NCI-H2196 treated with DMSO at 0.1 percent for 48 hours (cell line): ENCODE results near the gene FNDC10.

Experiments
- DNase-seq: peaks from one replicate; lab custom pipeline; 2025; ENCODE audit not compliant: unreplicated experiment; lab: John Stamatoyannopoulos, UW

FNDC10 gene

GRCh38 chr1:1616045-1616790 lies 16.3 kb upstream of the FNDC10 start:
- DNase-seq: no peak

GRCh38 chr1:1615256-1616044 lies 15.5 kb upstream of the FNDC10 start, which contains the start of gene MIB2:
TSS of gene MIB2 (plus strand) at chr1:1615500. CDS start at chr1:1623453, 7,953 bp downstream.
- DNase-seq: peak; percentile 95

- DNase-seq: no peak
These were observed 15.0 kb upstream of the FNDC10 start for GRCh38 chr1:1614954-1615255.

- no peak for DNase-seq
These were observed 14.4 kb upstream of the FNDC10 start for GRCh38 chr1:1614204-1614953.

GRCh38 chr1:1613509-1614082 lies 13.7 kb upstream of the FNDC10 start:
- no peak for DNase-seq

GRCh38 chr1:1612104-1612400 lies 12.1 kb upstream of the FNDC10 start:
- no peak for DNase-seq

GRCh38 chr1:1610796-1611195 lies 10.9 kb upstream of the FNDC10 start:
- DNase-seq: no peak

GRCh38 chr1:1609822-1610485 lies 10.0 kb upstream of the FNDC10 start:
- no peak for DNase-seq

GRCh38 chr1:1606232-1606631 lies 6.3 kb upstream of the FNDC10 start:
- DNase-seq: no peak

- no peak for DNase-seq
These were observed 5.8 kb upstream of the FNDC10 start for GRCh38 chr1:1605724-1606123.

GRCh38 chr1:1605034-1605591 lies 5.2 kb upstream of the FNDC10 start:
- DNase-seq: no peak

- DNase-seq: no peak
These were observed 4.6 kb upstream of the FNDC10 start for GRCh38 chr1:1604374-1605033.

- no peak for DNase-seq
These were observed 3.9 kb upstream of the FNDC10 start for GRCh38 chr1:1603671-1604373.

- no peak for DNase-seq
These were observed 3.1 kb upstream of the FNDC10 start for GRCh38 chr1:1602968-1603506.

GRCh38 chr1:1602304-1602967 lies 2.5 kb upstream of the FNDC10 start:
- no peak for DNase-seq

- no peak for DNase-seq
These were observed 1.8 kb upstream of the FNDC10 start for GRCh38 chr1:1601564-1602303.

- no peak for DNase-seq
These were observed 1.1 kb upstream of the FNDC10 start for GRCh38 chr1:1600861-1601563.
